ENCODE measurements around the gene SMTNL2.

DNA sequence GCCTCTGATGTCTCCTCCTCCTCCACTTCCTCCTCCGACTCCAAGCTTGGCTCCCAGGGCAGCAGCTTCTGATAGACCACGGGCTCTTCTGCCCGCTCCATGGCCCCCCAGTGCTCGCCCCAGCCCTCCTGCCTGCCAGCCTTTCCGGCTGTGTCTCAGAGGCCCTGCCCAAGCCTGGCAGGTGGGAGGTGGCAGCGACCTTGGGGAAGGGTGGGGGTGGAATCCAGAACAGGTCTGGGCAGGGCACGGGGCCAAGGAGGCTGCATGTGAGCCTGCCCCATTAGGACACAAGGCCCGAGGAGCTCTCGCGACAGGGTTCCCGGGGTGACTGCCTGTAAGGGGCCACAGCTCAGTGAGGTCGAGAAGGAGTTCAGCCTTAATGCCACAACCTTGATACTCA is 23.9 kb upstream of the SMTNL2 start, which contains the start of gene GGT6:
- TF ChIP-seq, protein P1, sequence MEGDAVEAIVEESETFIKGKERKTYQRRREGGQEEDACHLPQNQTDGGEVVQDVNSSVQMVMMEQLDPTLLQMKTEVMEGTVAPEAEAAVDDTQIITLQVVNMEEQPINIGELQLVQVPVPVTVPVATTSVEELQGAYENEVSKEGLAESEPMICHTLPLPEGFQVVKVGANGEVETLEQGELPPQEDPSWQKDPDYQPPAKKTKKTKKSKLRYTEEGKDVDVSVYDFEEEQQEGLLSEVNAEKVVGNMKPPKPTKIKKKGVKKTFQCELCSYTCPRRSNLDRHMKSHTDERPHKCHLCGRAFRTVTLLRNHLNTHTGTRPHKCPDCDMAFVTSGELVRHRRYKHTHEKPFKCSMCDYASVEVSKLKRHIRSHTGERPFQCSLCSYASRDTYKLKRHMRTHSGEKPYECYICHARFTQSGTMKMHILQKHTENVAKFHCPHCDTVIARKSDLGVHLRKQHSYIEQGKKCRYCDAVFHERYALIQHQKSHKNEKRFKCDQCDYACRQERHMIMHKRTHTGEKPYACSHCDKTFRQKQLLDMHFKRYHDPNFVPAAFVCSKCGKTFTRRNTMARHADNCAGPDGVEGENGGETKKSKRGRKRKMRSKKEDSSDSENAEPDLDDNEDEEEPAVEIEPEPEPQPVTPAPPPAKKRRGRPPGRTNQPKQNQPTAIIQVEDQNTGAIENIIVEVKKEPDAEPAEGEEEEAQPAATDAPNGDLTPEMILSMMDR (IDR thresholded peaks at IDR 0.05; ENCODE audit: low read depth, low read length), result no peak
- TF ChIP-seq POLR2A (IDR thresholded peaks at IDR 0.05; ENCODE audit: extremely low read depth, insufficient read length), result no peak
- TF ChIP-seq, protein P2, sequence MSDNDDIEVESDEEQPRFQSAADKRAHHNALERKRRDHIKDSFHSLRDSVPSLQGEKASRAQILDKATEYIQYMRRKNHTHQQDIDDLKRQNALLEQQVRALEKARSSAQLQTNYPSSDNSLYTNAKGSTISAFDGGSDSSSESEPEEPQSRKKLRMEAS (IDR thresholded peaks at IDR 0.05; ENCODE audit: low read depth, low read length), result no peak

Measured in NB4 (cell line).